Measurements from ENCODE around the gene SAMD4A.

SAMD4A gene

GRCh38 chr14:54566410-54567223 lies at the start of gene SAMD4A:
SAMD4A (plus strand) TSS chr14:54567128; CDS start chr14:54567917, 789 bp downstream.
- POLR2A ChIA-PET, result interaction anchor here (0.5 to 4.2 kb wide), 15 partner anchors 18 to 238 kb away, joined by 3 to 67 read pairs (median 4); no protein-coding TSS in a partner anchor
- DNase-seq (ENCODE audit: low read depth, low spot score), result no peak
- peak within 1 kb of the TSS; percentile 76 for H3K4me3 ChIP-seq (ENCODE audit: low read depth, low read length)
- CTCF ChIA-PET, result interaction anchor here (0.7 to 10.1 kb wide), 17 partner anchors 16 to 239 kb away, joined by 3 to 247 read pairs (median 4); partner anchors contain the start of gene CGRRF1
- TF ChIP-seq CTCF (IDR thresholded peaks at IDR 0.05; ENCODE audit: insufficient read depth, low read length, missing control alignments), result peak; percentile 47

- DNase-seq (ENCODE audit: low read depth, low spot score), result no peak
- H3K4me3 ChIP-seq (ENCODE audit: low read depth, low read length), result no peak overlapping the region
- TF ChIP-seq CTCF (IDR thresholded peaks at IDR 0.05; ENCODE audit: insufficient read depth, low read length, missing control alignments), result no peak
- CTCF ChIA-PET, result interaction anchor here (0.9 to 2.1 kb wide), 4 partner anchors 8 to 282 kb away, joined by 4 to 7 read pairs (median 6); partner anchors contain the start of gene CGRRF1
- POLR2A ChIA-PET, result no interaction called here
Measured at GRCh38 chr14:54524410-54524809, 42.5 kb upstream of the SAMD4A start.

GRCh38 chr14:54528973-54529372 lies 38.0 kb upstream of the SAMD4A start:
- ChIA-PET CTCF (interaction anchor here (0.9 to 1.4 kb wide), 6 partner anchors 9 to 181 kb away, joined by 3 to 8 read pairs (median 4); partner anchors contain the start of gene CGRRF1), POLR2A (no interaction called here)
- no peak for DNase-seq (ENCODE audit: low read depth, low spot score)
- H3K4me3 ChIP-seq (ENCODE audit: low read depth, low read length), result no peak overlapping the region
- no peak for TF ChIP-seq CTCF (IDR thresholded peaks at IDR 0.05; ENCODE audit: insufficient read depth, low read length, missing control alignments)

GRCh38 chr14:54529811-54530210 lies 37.1 kb upstream of the SAMD4A start:
- CTCF ChIA-PET, result interaction anchor here (0.6 to 1.4 kb wide), 6 partner anchors 8 to 182 kb away, joined by 3 to 4 read pairs (median 4); no protein-coding TSS in a partner anchor
- POLR2A ChIA-PET, result no interaction called here
- H3K4me3 ChIP-seq (ENCODE audit: low read depth, low read length), result no peak overlapping the region
- TF ChIP-seq CTCF (IDR thresholded peaks at IDR 0.05; ENCODE audit: insufficient read depth, low read length, missing control alignments), result no peak
- no peak for DNase-seq (ENCODE audit: low read depth, low spot score)

GRCh38 chr14:54532111-54533012 lies 34.6 kb upstream of the SAMD4A start:
- DNase-seq (ENCODE audit: low read depth, low spot score), result no peak
- POLR2A ChIA-PET, result no interaction called here
- no peak overlapping the region for H3K4me3 ChIP-seq (ENCODE audit: low read depth, low read length)
- CTCF ChIA-PET, result interaction anchor here (0.7 to 1.4 kb wide), 4 partner anchors 9 to 92 kb away, joined by 3 to 5 read pairs (median 4); partner anchors contain the start of genes CGRRF1 and CNIH1
- no peak for TF ChIP-seq CTCF (IDR thresholded peaks at IDR 0.05; ENCODE audit: insufficient read depth, low read length, missing control alignments)

Data from AG04449 (cell line).